Neuronal stem cell (in vitro differentiated cells): ENCODE data around the gene NDUFB11.
"Not testable (repeated sequence)": the region's sequence is repeated elsewhere in the genome, so short reads cannot be mapped to it uniquely, and the experiment has no call there.

ENCODE experiments used
- DNase-seq: peaks from one replicate; pipeline ENCODE4 v3.0.0-alpha.2; 2013; ENCODE audit warnings: low spot score
- H2AFZ ChIP-seq: one replicate; pipeline ENCODE4 v1.6.1; 2013; ENCODE audit warnings: mild to moderate bottlenecking, low read length, inconsistent platforms
- H2AK5ac ChIP-seq: 2 replicates; pipeline ENCODE4 v1.6.1; 2013; ENCODE audit warnings: low read depth, mild to moderate bottlenecking, inconsistent platforms, low read length, moderate library complexity, mixed read lengths
- H2BK120ac ChIP-seq: 2 replicates; pipeline ENCODE4 v1.6.1; 2013; ENCODE audit warnings: low read depth, mild to moderate bottlenecking, inconsistent platforms, low read length, moderate library complexity, mixed read lengths
- H2BK12ac ChIP-seq: one replicate; pipeline ENCODE4 v1.6.1; 2013; ENCODE audit warnings: low read length, inconsistent platforms
- H2BK15ac ChIP-seq: 2 replicates; pipeline ENCODE4 v1.6.1; 2013; ENCODE audit warnings: mild to moderate bottlenecking, low read length, inconsistent platforms, mixed read lengths
- H2BK5ac ChIP-seq: one replicate; pipeline ENCODE4 v1.6.1; 2013; ENCODE audit warnings: inconsistent platforms, mild to moderate bottlenecking, low read length, moderate library complexity
- H3K14ac ChIP-seq: one replicate; pipeline ENCODE4 v1.6.1; 2013; ENCODE audit warnings: low read length, inconsistent platforms
- H3K18ac ChIP-seq: 2 replicates; pipeline ENCODE4 v1.6.1; 2013; ENCODE audit warnings: low read length, inconsistent platforms
- H3K23ac ChIP-seq: 2 replicates; pipeline ENCODE4 v1.6.1; 2013; ENCODE audit warnings: low read depth, mild to moderate bottlenecking, mixed read lengths, low read length, inconsistent platforms; ENCODE audit not compliant: poor library complexity
- H3K27ac ChIP-seq: replicated peaks from 3 replicates; pipeline ENCODE4 v1.5.1; 2013; ENCODE audit warnings: low read length, inconsistent platforms
- H3K27me3 ChIP-seq, 3 experiments: 2 replicates each; pipeline ENCODE4 v1.6.1; 2013; ENCODE audit warnings: low read length in 3 of 3, mild to moderate bottlenecking in 2 of 3, inconsistent platforms in 1 of 3, low read depth in 1 of 3, mixed read lengths in 1 of 3, moderate library complexity in 1 of 3; ENCODE audit not compliant: control insufficient read depth in 3 of 3, insufficient read depth in 3 of 3
- H3K36me3 ChIP-seq, 2 donors: replicated peaks in 1 of 2; 2 replicates each; pipeline ENCODE4 v1.6.1; 2013; ENCODE audit warnings: low read length in 2 of 2; ENCODE audit not compliant: control insufficient read depth in 2 of 2, insufficient read depth in 2 of 2
- H3K4ac ChIP-seq: 2 replicates; pipeline ENCODE4 v1.6.1; 2013; ENCODE audit warnings: inconsistent platforms, mild to moderate bottlenecking, low read length, moderate library complexity
- H3K4me1 ChIP-seq, 2 donors: 1 replicate in 1 of 2; 2 replicates in 1 of 2; pipeline ENCODE4 v1.6.1; 2013; ENCODE audit warnings: low read length in 2 of 2, low read depth in 1 of 2; ENCODE audit not compliant: control insufficient read depth in 2 of 2, insufficient read depth in 1 of 2
- H3K4me2 ChIP-seq: one replicate; pipeline ENCODE4 v1.6.1; 2013; ENCODE audit warnings: mild to moderate bottlenecking, low read length, inconsistent platforms; ENCODE audit not compliant: insufficient read depth, poor library complexity, severe bottlenecking
- H3K4me3 ChIP-seq, 2 donors: 2 replicates each; pipeline ENCODE4 v1.5.1; 2013; ENCODE audit warnings: low read length in 2 of 2, mild to moderate bottlenecking in 2 of 2, inconsistent platforms in 1 of 2, moderate library complexity in 1 of 2
- H3K79me1 ChIP-seq: one replicate; pipeline ENCODE4 v1.6.1; 2013; ENCODE audit warnings: low read depth, mild to moderate bottlenecking, inconsistent platforms, low read length, moderate library complexity
- H3K9ac ChIP-seq: one replicate; pipeline ENCODE4 v1.6.1; 2013; ENCODE audit warnings: mild to moderate bottlenecking, low read depth, low read length, inconsistent platforms; ENCODE audit not compliant: poor library complexity
- H3K9me3 ChIP-seq, 2 donors: replicated peaks in 1 of 2; 2 replicates each; pipeline versions ENCODE3 to v1.6.1; 2013; ENCODE audit warnings: low read length in 2 of 2, mild to moderate bottlenecking in 2 of 2, inconsistent platforms in 1 of 2, low read depth in 1 of 2, mixed read lengths in 1 of 2, moderate library complexity in 1 of 2; ENCODE audit not compliant: control insufficient read depth in 2 of 2, insufficient read depth in 1 of 2
- H4K8ac ChIP-seq: one replicate; pipeline ENCODE4 v1.6.1; 2013; ENCODE audit warnings: low read depth, mild to moderate bottlenecking, inconsistent platforms, low read length, moderate library complexity
- H4K91ac ChIP-seq: one replicate; pipeline ENCODE4 v1.6.1; 2013; ENCODE audit warnings: low read length, low read depth, mild to moderate bottlenecking, inconsistent platforms; ENCODE audit not compliant: poor library complexity
- WGBS, 2 donors: extraction: QIAGEN DNeasy Blood & Tissue Kit; methylation state at CpG; one replicate each; pipeline ENCODE4 v1.1.7; 2013; ENCODE audit warnings: missing lambda C conversion rate in 2 of 2, mixed read lengths in 1 of 2; ENCODE audit not compliant: insufficient read length in 2 of 2, insufficient replicate concordance in 1 of 2; ENCODE audit errors: extremely low coverage in 2 of 2; 5-methylcytosine and 5-hydroxymethylcytosine counted together

The NDUFB11 gene

GRCh38 chrX:47133493-47133892 lies 11.0 kb downstream of the NDUFB11 start:
- Histone ChIP-seq H2BK5ac (no peak overlapping the region), H3K36me3 (no peaks in the 10 kb centered on the region)

GRCh38 chrX:47129899-47130358 lies 14.6 kb downstream of the NDUFB11 start:
- Histone ChIP-seq H3K18ac (no peak overlapping the region), H3K4me3 (peak overlapping the region in 1 of 2 donors; percentile 56), H3K9me3 (no peaks in the 10 kb centered on the region), H4K91ac (no peak overlapping the region), H2AFZ (peak overlapping the region; percentile 91), H3K14ac (no peak overlapping the region), H2BK120ac (no peak overlapping the region), H3K4ac (no peak overlapping the region), H3K9ac (no peak overlapping the region), H3K23ac (no peak overlapping the region), H2AK5ac (no peak overlapping the region), H2BK5ac (no peak overlapping the region), H3K79me1 (no peaks in the 10 kb centered on the region), H3K4me1 (no peaks in the 10 kb centered on the region), H2BK15ac (no peak overlapping the region), H4K8ac (no peak overlapping the region), H2BK12ac (no peak overlapping the region), H3K36me3 (no peaks in the 10 kb centered on the region), H3K27ac (no peak overlapping the region), H3K4me2 (peak overlapping the region; percentile 11), H3K27me3 (peaks cover 0 to 13% (median 0%) of the 10 kb centered on the region in 3 experiments)
- no CpG with 5 or more reads among the region's 11 CpGs for WGBS, 2 donors
- no peak for DNase-seq

More at GRCh38 chrX:47133493-47133892, 11.0 kb downstream of the NDUFB11 start:
- Histone ChIP-seq H3K79me1 (no peaks in the 10 kb centered on the region), H3K27me3 (peaks cover 0 to 10% (median 0%) of the 10 kb centered on the region in 3 experiments), H3K23ac (no peak overlapping the region), H4K8ac (no peak overlapping the region), H3K14ac (no peak overlapping the region), H4K91ac (no peak overlapping the region), H3K4me1 (no peaks in the 10 kb centered on the region), H2AK5ac (no peak overlapping the region), H3K4me2 (no peak overlapping the region), H3K4ac (no peak overlapping the region), H3K18ac (no peak overlapping the region), H2BK12ac (no peak overlapping the region), H2AFZ (no peak overlapping the region), H2BK15ac (no peak overlapping the region), H3K27ac (no peak overlapping the region), H3K4me3 (no peak overlapping the region), H3K9me3 (no peaks in the 10 kb centered on the region), H2BK120ac (no peak overlapping the region), H3K9ac (no peak overlapping the region)
- WGBS, 2 donors, result no CpG with 5 or more reads among the region's 5 CpGs
- no peak for DNase-seq

- Histone ChIP-seq H2AFZ (peak overlapping the region; percentile 91), H3K79me1 (no peaks in the 10 kb centered on the region), H3K4me3 (peak overlapping the region; percentile 56 to 85), H3K14ac (no peak overlapping the region), H3K4me2 (peak overlapping the region; percentile 15), H3K4me1 (no peaks in the 10 kb centered on the region), H3K23ac (no peak overlapping the region), H2BK120ac (no peak overlapping the region), H2BK12ac (no peak overlapping the region), H3K9ac (no peak overlapping the region), H4K91ac (no peak overlapping the region), H4K8ac (no peak overlapping the region), H2BK15ac (no peak overlapping the region), H3K18ac (no peak overlapping the region), H3K9me3 (no peaks in the 10 kb centered on the region), H3K27me3 (peaks cover 0 to 13% (median 0%) of the 10 kb centered on the region in 3 experiments), H2AK5ac (no peak overlapping the region), H3K27ac (peak overlapping the region; percentile 5), H3K4ac (no peak overlapping the region), H2BK5ac (no peak overlapping the region), H3K36me3 (no peaks in the 10 kb centered on the region)
- peak; percentile 90 for DNase-seq
- WGBS, 2 donors, result no CpG with 5 or more reads among the region's 31 CpGs
These were observed 15.2 kb downstream of the NDUFB11 start for GRCh38 chrX:47129157-47129898.

GRCh38 chrX:47124466-47124865 lies 20.0 kb downstream of the NDUFB11 start:
- H3K23ac ChIP-seq, H2BK5ac ChIP-seq, H3K9ac ChIP-seq, H4K8ac ChIP-seq, H4K91ac ChIP-seq, H3K9me3 ChIP-seq, H3K4ac ChIP-seq, H2BK120ac ChIP-seq, H2AK5ac ChIP-seq, H3K18ac ChIP-seq, H2BK15ac ChIP-seq, H3K79me1 ChIP-seq, H3K36me3 ChIP-seq, DNase-seq, H3K4me1 ChIP-seq, H3K14ac ChIP-seq, H3K27ac ChIP-seq, H3K4me3 ChIP-seq, H2BK12ac ChIP-seq, H2AFZ ChIP-seq, H3K4me2 ChIP-seq: not testable (repeated sequence)
- H3K27me3 ChIP-seq, result peaks cover 0 to 34% (median 0%) of the 10 kb centered on the region in 3 experiments
- WGBS, 2 donors, result no CpG with 5 or more reads among the region's 3 CpGs
